Activated naive CD8-positive, alpha-beta T cell treated with anti-CD3 and anti-CD28 coated beads, Interleukin-2, amount 10 ng/mL, durations not matched to agents 7 days and 5 days (primary cell): Measurements from ENCODE around the gene CPT1A. TPM values are rescaled to one million over a fixed set of nuclear protein-coding genes. Genes with fewer than 3 reads are reported as not detected.
A peak's percentile ranks its signal among the peaks of the same experiment; 100 is the strongest.

Source experiments
- ATAC-seq: fragments of 150-1000 bp; cut with Tn5 transposase; one replicate; pipeline ENCODE4 v1.10.0; 2021; ENCODE audit warnings: low read depth, moderate library complexity
- POLR2A ChIA-PET: fragments of 350-600 bp; sonication (Branson Sonifier 250); formaldehyde crosslinking; loops from one replicate; lab custom pipeline; 2021; ENCODE audit warnings: antibody characterized with exemption; lab: Charles Lee
- DNase-seq: peaks from one replicate; pipeline ENCODE4 v3.0.0; 2021
- H3K27ac Mint-ChIP-seq: one replicate; pipeline ENCODE4 v1.8.0; 2022; ENCODE audit warnings: mild to moderate bottlenecking, mixed read lengths
- H3K27me3 Mint-ChIP-seq: one replicate; pipeline ENCODE4 v1.8.0; 2022; ENCODE audit warnings: mild to moderate bottlenecking, moderate library complexity, mixed read lengths
- H3K36me3 Mint-ChIP-seq: one replicate; pipeline ENCODE4 v1.8.0; 2021; ENCODE audit warnings: mild to moderate bottlenecking, mixed read lengths
- H3K4me1 Mint-ChIP-seq: one replicate; pipeline ENCODE4 v1.8.0; 2021; ENCODE audit warnings: mixed read lengths
- H3K4me3 Mint-ChIP-seq: one replicate; pipeline ENCODE4 v1.8.0; 2022; ENCODE audit warnings: mild to moderate bottlenecking, moderate library complexity, mixed read lengths
- H3K9me3 Mint-ChIP-seq: one replicate; pipeline ENCODE4 v1.8.0; 2021; ENCODE audit warnings: mixed read lengths
- total RNA-seq, 2 experiments: library from RNA; stranded (reverse); gene quantifications; one replicate each; pipeline ENCODE4 v1.2.3, GENCODE V29; 2021

Gene CPT1A
- total RNA-seq, 2 experiments from 2014 or later: 47.1 to 52.2 TPM

GRCh38 chr11:68816917-68817419, 24.7 kb downstream of the CPT1A start:
- ATAC-seq: peak; percentile 26
- Mint-ChIP-seq H3K9me3 (no peaks in the 10 kb centered on the region), H3K27ac (peak overlapping the region; percentile 76), H3K4me1 (peaks cover 16% of the 10 kb centered on the region), H3K36me3 (peaks cover 16% of the 10 kb centered on the region), H3K27me3 (no peaks in the 10 kb centered on the region), H3K4me3 (peak overlapping the region; percentile 16)
- no peak for DNase-seq
- POLR2A ChIA-PET: no interaction called here

- POLR2A ChIA-PET: no interaction called here
- peaks cover 18% of the 10 kb centered on the region for H3K36me3 Mint-ChIP-seq
- no peaks in the 10 kb centered on the region for H3K27me3 Mint-ChIP-seq
Measured at GRCh38 chr11:68816251-68816776, 25.4 kb downstream of the CPT1A start.

GRCh38 chr11:68813773-68814172, 27.9 kb downstream of the CPT1A start:
- H3K4me1 Mint-ChIP-seq: peaks cover 16% of the 10 kb centered on the region
- H3K27me3 Mint-ChIP-seq: no peaks in the 10 kb centered on the region
- H3K27ac Mint-ChIP-seq: no peak overlapping the region
- POLR2A ChIA-PET: no interaction called here
- ATAC-seq (no peak), DNase-seq (no peak)
- H3K36me3 Mint-ChIP-seq: peaks cover 20% of the 10 kb centered on the region
- H3K9me3 Mint-ChIP-seq: no peaks in the 10 kb centered on the region
- no peak overlapping the region for H3K4me3 Mint-ChIP-seq

More at GRCh38 chr11:68816251-68816776, 25.4 kb downstream of the CPT1A start:
- H3K4me1 Mint-ChIP-seq: peaks cover 16% of the 10 kb centered on the region
- DNase-seq (no peak), ATAC-seq (no peak)
- H3K27ac Mint-ChIP-seq: peak overlapping the region; percentile 76
- no peak overlapping the region for H3K4me3 Mint-ChIP-seq
- no peaks in the 10 kb centered on the region for H3K9me3 Mint-ChIP-seq

DNA sequence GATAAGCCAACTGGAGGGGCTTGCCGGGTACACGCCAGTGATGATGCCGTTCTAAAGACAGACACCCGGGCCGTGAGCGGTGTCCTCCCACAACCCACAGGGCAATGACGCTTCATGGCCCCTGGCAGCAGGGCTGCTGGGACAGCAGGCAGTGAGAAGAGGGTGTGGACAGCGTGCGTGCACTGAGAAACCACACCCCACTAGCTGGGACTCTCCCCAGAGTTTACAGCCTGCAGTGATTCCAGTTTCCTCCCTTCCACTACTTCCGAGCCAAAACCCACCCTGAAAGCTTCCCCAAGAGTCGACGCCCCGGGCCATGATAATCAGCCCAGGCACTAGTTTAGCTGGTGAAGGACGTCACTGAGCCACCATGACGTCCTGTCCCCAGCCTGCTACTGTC, 29.2 kb downstream of the CPT1A start:
- Mint-ChIP-seq H3K4me3 (no peak overlapping the region), H3K4me1 (peaks cover 10% of the 10 kb centered on the region), H3K27ac (no peak overlapping the region), H3K9me3 (no peaks in the 10 kb centered on the region), H3K36me3 (peaks cover 20% of the 10 kb centered on the region), H3K27me3 (no peaks in the 10 kb centered on the region)
- no peak for ATAC-seq
- POLR2A ChIA-PET: no interaction called here
- DNase-seq: no peak

- POLR2A ChIA-PET: no interaction called here
- Mint-ChIP-seq H3K27me3 (no peaks in the 10 kb centered on the region), H3K4me1 (no peaks in the 10 kb centered on the region), H3K9me3 (no peaks in the 10 kb centered on the region), H3K27ac (no peak overlapping the region), H3K36me3 (peaks cover 12% of the 10 kb centered on the region), H3K4me3 (no peak overlapping the region)
- DNase-seq: no peak
- no peak for ATAC-seq
Measured at GRCh38 chr11:68810164-68810563, 31.6 kb downstream of the CPT1A start.

DNA sequence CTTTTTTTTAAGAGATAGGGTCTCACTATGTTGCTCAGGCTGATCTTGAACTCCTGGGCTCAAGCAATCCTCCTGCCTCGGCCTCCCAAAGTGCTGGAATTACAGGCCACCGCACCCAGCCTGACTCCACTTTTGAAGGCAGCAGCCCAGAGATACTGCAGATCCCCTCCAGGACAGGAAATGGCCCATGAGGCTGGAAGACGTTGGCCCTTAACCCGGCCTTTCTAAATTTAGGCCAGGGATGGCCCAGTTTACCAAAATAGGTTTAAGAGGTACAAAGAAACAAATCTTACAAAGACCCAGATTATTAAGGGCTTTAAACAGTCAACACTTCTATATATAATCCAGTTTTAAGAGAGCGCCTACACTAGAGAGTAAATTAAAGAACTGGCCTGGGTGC, 32.2 kb downstream of the CPT1A start:
- H3K36me3 Mint-ChIP-seq: peaks cover 10% of the 10 kb centered on the region
- POLR2A ChIA-PET: no interaction called here
- H3K9me3 Mint-ChIP-seq: no peaks in the 10 kb centered on the region
- H3K4me1 Mint-ChIP-seq: no peaks in the 10 kb centered on the region
- peak overlapping the region; percentile 60 for H3K27ac Mint-ChIP-seq
- DNase-seq (no peak), ATAC-seq (no peak)
- H3K4me3 Mint-ChIP-seq: no peak overlapping the region
- H3K27me3 Mint-ChIP-seq: no peaks in the 10 kb centered on the region

DNA sequence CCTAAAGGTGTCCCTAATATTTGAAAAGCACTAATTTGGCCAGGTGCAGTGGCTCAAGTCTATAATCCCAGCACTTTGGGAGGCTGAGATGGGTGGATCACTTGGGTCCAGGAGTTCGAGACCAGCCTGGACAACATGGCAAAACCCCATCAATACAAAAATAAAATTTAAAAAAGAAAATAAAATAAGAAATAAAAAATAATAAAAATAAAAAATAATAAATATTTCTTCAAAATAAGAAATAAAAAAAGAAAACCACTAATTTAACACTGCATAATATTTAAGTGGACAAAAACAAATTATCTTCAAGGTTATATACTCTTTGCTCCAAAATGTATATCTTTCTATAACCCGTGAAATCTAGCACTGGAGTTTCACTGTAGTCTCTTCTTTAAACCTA, 32.9 kb downstream of the CPT1A start:
- POLR2A ChIA-PET: interaction anchor here (0.6 kb wide), 1 partner anchor 35 kb away, joined by 3 read pairs; no protein-coding TSS in a partner anchor
- H3K9me3 Mint-ChIP-seq: no peaks in the 10 kb centered on the region
- DNase-seq (no peak), ATAC-seq (no peak)
- no peaks in the 10 kb centered on the region for H3K4me1 Mint-ChIP-seq
- no peak overlapping the region for H3K4me3 Mint-ChIP-seq
- H3K27me3 Mint-ChIP-seq: no peaks in the 10 kb centered on the region
- peaks cover 10% of the 10 kb centered on the region for H3K36me3 Mint-ChIP-seq
- H3K27ac Mint-ChIP-seq: no peak overlapping the region

- no peaks in the 10 kb centered on the region for H3K4me1 Mint-ChIP-seq
- no peaks in the 10 kb centered on the region for H3K27me3 Mint-ChIP-seq
- no peaks in the 10 kb centered on the region for H3K9me3 Mint-ChIP-seq
- DNase-seq (no peak), ATAC-seq (no peak)
- POLR2A ChIA-PET: no interaction called here
- H3K4me3 Mint-ChIP-seq: no peak overlapping the region
- no peak overlapping the region for H3K27ac Mint-ChIP-seq
- H3K36me3 Mint-ChIP-seq: peaks cover 8% of the 10 kb centered on the region
Measured at GRCh38 chr11:68806931-68807844, 34.5 kb downstream of the CPT1A start.

DNA sequence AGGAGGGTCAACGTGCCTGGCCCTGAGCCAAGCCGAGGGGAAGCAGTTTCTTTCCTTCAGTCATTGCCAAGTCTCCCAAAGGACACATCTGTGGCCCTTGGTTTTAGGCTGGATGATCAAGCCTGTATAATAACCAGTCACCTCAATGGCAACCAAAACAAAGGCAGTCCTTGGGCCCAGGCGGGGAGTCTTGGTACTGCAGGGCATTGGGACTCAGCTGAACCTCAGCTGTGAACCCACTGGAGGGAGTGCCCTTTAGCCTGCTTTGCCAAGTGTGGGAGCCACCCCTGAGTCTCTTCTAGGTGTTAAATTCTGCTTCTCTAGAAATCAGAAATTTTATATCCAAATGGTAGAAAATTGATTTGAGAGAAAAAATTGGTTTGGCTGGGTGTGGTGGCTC, 36.9 kb downstream of the CPT1A start:
- Mint-ChIP-seq H3K9me3 (no peaks in the 10 kb centered on the region), H3K4me3 (no peak overlapping the region), H3K27me3 (no peaks in the 10 kb centered on the region), H3K27ac (no peak overlapping the region), H3K4me1 (no peaks in the 10 kb centered on the region), H3K36me3 (peaks cover 10% of the 10 kb centered on the region)
- DNase-seq (no peak), ATAC-seq (no peak)
- POLR2A ChIA-PET: no interaction called here

GRCh38 chr11:68803766-68804165, 38.0 kb downstream of the CPT1A start:
- Mint-ChIP-seq H3K9me3 (no peaks in the 10 kb centered on the region), H3K4me3 (no peak overlapping the region), H3K27ac (no peak overlapping the region), H3K4me1 (no peaks in the 10 kb centered on the region), H3K27me3 (no peaks in the 10 kb centered on the region), H3K36me3 (peaks cover 10% of the 10 kb centered on the region)
- POLR2A ChIA-PET: no interaction called here
- no peak for ATAC-seq
- no peak for DNase-seq

- Mint-ChIP-seq H3K27ac (no peak overlapping the region), H3K36me3 (peaks cover 18% of the 10 kb centered on the region), H3K9me3 (no peaks in the 10 kb centered on the region), H3K27me3 (no peaks in the 10 kb centered on the region), H3K4me1 (no peaks in the 10 kb centered on the region), H3K4me3 (no peak overlapping the region)
- DNase-seq (peak; percentile 50), ATAC-seq (no peak)
- POLR2A ChIA-PET: no interaction called here
Measured at GRCh38 chr11:68798221-68798813, 43.4 kb downstream of the CPT1A start.

DNA sequence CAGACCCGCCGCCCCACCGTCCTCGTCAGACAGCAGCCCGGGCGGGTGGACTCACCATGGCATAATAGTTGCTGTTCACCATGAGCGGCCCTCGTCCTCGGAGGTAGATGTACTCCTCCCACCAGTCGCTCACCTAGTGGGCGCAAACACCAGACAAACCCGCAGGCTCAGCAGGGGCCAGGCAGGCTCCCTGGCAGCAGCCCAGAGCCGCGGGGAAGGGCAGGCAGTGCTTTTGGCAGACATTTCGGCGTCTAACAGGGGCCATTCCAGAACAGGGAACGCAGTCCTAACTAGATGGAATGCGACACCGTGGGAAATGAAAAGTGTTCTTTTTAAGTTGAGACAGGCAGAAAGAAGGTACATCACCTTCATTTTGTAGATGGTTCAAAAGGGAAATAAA, 44.9 kb downstream of the CPT1A start:
- Mint-ChIP-seq H3K27me3 (no peaks in the 10 kb centered on the region), H3K4me1 (no peaks in the 10 kb centered on the region), H3K36me3 (peaks cover 16% of the 10 kb centered on the region), H3K4me3 (no peak overlapping the region), H3K27ac (no peak overlapping the region), H3K9me3 (no peaks in the 10 kb centered on the region)
- ATAC-seq (no peak), DNase-seq (no peak)
- POLR2A ChIA-PET: no interaction called here

GRCh38 chr11:68792400-68792966, 49.2 kb downstream of the CPT1A start:
- Mint-ChIP-seq H3K4me1 (peaks cover 2% of the 10 kb centered on the region), H3K9me3 (no peaks in the 10 kb centered on the region), H3K27me3 (no peaks in the 10 kb centered on the region), H3K27ac (no peak overlapping the region), H3K36me3 (peaks cover 12% of the 10 kb centered on the region), H3K4me3 (no peak overlapping the region)
- POLR2A ChIA-PET: no interaction called here
- DNase-seq: no peak
- ATAC-seq: no peak
